GM12864 (cell line): Measurements from ENCODE around the gene MORN1.

Source experiments
- DNase-seq: peaks from one replicate; pipeline ENCODE4 v3.0.0-alpha.2; 2011; ENCODE audit warnings: low read depth
- H3K4me3 ChIP-seq: 2 replicates; pipeline ENCODE4 v1.5.1; 2011; ENCODE audit warnings: mild to moderate bottlenecking, low read depth, low read length, control low read depth
- CTCF ChIP-seq: IDR thresholded peaks from 2 replicates; pipeline ENCODE4 v1.5.1; 2011; ENCODE audit warnings: low read depth, mild to moderate bottlenecking, moderate library complexity, low read length, control low read depth, inconsistent platforms; ENCODE audit errors: missing control alignments

MORN1 gene

GRCh38 chr1:2340086-2340917 lies 51.1 kb downstream of the MORN1 start:
- H3K4me3 ChIP-seq: no peak overlapping the region
- no peak for TF ChIP-seq CTCF
- DNase-seq: no peak

DNA sequence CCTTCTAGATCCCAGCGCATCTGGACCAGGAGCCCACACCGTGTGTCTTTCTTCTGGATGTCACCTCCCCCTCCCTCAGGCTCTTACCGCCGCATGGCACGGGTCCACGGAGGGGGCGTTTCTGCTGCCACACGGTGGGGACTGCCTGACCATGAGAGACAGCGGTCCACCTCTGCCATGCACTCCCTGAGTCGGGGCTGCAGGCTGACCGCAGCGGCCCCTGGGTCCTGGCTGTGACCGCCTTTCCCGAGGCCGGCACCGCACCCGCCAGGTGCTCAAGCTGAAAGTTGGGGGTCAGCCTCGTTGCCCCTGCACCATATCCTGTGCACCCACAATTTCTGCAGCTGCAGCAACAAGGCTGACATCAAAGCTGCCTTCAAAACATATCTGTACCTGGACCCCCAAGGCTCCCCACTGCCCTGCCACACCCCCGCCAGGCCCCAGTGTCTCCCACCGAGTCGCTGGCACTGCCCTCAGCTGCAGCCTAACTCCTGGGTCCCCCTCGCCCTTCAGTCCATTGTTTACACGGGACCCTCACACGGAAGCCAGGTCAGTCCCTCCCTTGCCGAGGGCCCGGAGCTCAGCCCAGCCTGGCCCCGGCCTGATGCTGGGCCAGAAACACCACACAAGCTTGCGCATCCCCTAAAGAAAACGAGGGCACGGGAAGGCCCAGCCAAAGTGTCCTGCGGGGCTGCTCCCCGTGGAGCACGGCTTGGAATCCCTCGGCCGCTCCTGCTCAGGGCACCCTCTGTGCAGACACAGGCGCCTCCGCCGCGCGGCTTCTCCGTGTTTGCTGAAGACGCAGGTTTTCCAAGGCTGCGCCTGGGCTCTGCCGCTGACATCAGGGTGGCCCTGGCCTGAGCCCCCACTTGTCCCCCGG lies 51.9 kb downstream of the MORN1 start:
- H3K4me3 ChIP-seq: no peak overlapping the region
- no peak for DNase-seq
- TF ChIP-seq CTCF: no peak

GRCh38 chr1:2337501-2337900 lies 53.9 kb downstream of the MORN1 start:
- no peak overlapping the region for H3K4me3 ChIP-seq
- TF ChIP-seq CTCF: no peak
- no peak for DNase-seq

DNA sequence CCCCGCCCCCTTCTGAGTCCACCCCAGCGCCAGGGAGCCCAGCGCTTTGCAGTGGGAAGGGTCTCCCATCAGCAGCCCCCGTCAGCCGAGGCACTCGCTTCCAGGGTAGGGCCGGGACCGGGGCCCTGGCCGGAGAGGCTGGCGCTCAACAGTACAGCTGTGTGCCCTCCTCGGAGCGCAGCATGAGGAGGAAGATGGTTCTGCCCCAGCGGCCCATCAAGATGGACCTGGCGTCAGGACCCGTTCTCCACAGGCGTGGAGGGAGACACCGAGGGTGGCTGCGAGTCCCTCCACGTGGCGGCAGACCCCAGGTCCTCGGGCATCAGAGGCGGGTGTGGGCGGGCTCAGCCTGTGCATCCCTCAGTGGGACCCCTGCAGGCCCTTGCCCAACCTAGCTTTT lies 54.3 kb downstream of the MORN1 start:
- TF ChIP-seq CTCF: no peak
- DNase-seq: no peak
- H3K4me3 ChIP-seq: no peak overlapping the region

DNA sequence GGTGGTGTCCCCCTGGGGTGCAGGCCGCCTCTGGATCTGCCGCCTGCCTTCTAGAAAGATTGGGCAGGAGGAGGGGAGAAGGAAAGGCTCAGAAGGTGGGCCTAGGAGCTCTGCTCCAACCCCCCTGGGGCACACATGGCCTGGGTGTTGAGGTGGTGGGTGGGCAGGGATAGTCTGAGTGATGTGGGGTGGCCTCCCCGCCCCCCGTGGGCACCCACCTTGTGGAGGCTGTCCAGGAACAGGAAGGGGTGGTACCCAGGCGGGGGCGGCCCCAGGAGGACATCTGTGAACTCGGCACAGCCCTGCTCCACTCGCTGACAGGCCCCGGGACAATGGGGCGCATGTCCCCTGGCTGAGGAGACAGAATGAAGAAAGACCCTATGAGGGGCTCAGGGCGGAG lies 54.9 kb downstream of the MORN1 start:
- no peak for TF ChIP-seq CTCF
- DNase-seq: no peak
- no peak overlapping the region for H3K4me3 ChIP-seq

DNA sequence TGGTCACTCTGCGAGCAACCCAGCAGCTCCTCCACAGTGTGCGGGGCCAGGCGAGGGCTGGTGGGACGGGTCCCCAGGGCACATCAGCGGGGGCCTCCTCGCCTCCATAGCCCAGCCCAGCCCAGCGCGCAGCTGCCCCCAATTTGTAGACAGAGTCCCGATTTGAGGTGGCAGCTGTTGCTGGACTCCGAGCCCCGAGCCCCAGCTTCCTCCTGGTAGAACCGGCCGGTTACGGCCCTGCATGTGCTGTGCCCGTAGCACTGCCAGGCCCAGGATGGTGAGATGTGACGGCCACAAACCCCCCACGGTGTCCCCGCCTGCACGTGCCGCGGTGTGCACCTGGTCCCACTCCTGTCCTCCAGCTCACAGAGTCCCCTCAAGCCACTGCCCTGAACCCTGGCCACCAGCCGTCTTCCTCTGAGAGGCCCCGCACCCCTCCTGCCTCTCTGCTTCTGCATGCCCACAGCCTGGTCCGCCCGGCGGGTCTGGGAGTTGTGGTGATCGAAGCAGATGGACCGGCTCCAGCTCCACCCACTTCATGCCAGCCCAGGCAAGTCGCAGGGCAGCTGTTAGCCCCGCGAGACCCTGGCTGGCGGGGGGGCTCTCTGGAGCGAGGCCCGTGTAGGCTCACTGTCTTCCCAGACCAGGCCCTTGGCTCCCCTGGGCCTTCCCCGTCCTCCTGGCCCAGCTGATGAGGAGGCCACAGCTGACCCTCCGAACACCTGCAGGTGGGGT lies 55.5 kb downstream of the MORN1 start:
- DNase-seq: no peak
- H3K4me3 ChIP-seq: no peak overlapping the region
- no peak for TF ChIP-seq CTCF
